H1 (cell line): ENCODE results near the gene SZT2.

Experiments
- CTCF ChIP-seq, 3 experiments: IDR thresholded peaks; 1 replicate in 2 of 3; 2 replicates in 1 of 3; pipeline versions ENCODE4 v1.5.1 to v1.6.1; 2011; ENCODE audit warnings: low read length in 3 of 3, mild to moderate bottlenecking in 3 of 3, inconsistent platforms in 2 of 3, low read depth in 1 of 3, moderate library complexity in 1 of 3; ENCODE audit not compliant: insufficient read depth in 1 of 3; ENCODE audit errors: control extremely low read depth in 1 of 3
- GABPA ChIP-seq: IDR thresholded peaks from 2 replicates; pipeline ENCODE4 v1.6.1; 2011; ENCODE audit warnings: mild to moderate bottlenecking, low read length, moderate library complexity, borderline replicate concordance; ENCODE audit not compliant: insufficient read depth
- TF ChIP-seq, protein P1 (sequence below): IDR thresholded peaks from 2 replicates; pipeline ENCODE4 v1.6.1; 2012; ENCODE audit warnings: inconsistent platforms

- TF ChIP-seq GABPA (no peak), CTCF (IDR thresholded peaks at IDR 0.05; ENCODE audit: control extremely low read depth in 1 of 3, insufficient read depth in 1 of 3, low read depth in 1 of 3, low read length in 3 of 3) (no peak)
- TF ChIP-seq, protein P1, sequence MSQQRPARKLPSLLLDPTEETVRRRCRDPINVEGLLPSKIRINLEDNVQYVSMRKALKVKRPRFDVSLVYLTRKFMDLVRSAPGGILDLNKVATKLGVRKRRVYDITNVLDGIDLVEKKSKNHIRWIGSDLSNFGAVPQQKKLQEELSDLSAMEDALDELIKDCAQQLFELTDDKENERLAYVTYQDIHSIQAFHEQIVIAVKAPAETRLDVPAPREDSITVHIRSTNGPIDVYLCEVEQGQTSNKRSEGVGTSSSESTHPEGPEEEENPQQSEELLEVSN = no peak
These were observed 103.1 kb downstream of the SZT2 start for GRCh38 chr1:43492826-43493225.
